ENCODE data around the gene CCDC138.

The CCDC138 gene

DNA sequence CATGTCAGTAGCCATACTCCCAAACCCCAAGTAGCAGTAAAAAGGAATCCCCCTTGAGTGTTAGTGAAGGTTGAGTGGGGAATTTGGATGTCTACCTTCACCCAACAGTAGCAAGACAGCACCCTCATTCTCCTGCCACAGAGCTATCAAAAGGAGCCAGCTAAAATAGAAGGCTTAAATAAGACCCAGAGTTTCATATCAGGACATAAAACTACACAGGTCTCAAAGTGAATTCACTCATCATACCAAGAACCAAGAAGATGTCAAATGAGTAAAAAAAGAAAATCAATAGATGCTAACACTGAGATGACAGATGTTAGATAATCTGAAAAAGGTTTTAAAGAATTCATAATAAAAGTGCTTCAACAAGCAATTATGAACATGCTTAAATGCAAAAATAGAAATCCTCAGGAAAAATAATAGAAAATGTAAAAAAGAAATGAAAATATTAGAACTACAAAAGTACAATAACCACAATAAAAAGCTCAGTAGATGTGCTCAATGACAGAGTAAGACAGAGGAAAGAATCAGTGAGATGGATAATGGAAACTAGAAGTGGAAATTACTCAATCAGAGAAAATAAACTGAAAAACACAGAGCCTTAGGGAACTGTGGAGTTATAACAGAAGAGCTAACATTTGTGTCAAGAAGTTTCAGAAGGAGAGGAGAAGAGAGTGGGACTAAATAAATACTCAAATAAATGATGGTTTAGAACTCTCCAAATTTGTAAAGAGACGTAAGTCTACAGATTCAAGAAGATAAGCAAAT lies 111.9 kb downstream of the CCDC138 start:
- DNase-seq: no peak

DNA sequence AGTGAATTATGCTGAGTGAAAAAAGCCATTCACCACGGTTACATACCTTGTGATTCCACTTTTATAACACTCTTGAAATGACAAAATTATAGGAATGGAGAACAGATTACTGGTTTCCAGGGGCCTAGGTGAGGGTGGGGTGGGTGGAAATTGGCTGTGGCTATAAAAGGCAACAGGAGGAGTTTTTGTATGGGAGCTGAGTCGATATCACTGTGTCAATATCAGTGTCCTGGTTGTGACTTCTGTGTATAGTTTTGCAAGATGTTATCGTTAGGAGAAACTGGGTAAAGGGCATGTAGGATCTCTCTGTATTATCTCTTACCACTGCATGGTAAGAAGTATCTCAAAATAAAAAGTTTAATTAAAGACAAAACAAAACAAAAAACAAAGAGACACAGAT lies 118.1 kb downstream of the CCDC138 start:
- DNase-seq: no peak

DNA sequence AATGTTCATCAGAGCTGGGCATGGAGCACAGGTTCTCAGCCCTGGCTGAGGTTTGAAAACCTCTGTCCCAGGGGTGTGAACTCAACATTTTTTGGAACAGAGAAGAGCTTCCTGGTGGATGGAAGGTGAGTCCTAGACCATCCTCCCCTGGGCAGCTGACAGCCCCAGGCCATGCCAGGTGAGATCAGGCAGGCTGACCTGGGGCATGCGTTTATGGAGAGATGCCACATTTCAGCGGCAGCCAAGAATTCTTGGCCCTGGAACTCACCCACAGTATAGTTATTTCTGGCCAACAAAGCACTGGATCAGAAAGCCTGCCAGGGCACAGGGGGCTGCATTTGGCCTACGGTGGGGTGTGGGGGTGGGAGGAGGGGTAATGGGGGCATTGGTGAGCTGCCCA lies 118.6 kb downstream of the CCDC138 start:
- no peak for DNase-seq

DNA sequence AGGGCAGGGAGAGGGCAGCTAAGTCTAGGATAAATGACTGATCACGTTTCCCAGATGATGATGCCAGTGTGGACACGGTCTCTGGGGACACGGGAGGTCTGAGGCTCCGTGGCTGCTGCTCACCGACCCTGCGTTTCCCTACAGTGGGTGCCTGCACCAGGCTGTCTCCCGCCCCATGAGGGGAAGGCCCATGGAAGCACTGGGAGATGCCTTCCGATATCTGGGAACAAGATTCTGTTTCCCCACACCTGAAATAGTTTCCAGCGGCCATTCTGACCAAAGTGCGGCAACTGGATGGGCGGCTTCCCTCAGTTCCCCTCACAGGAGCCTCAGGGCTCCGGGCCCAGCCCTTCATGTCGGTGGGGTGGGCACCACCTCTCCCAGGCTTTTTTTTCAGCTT lies 119.3 kb downstream of the CCDC138 start:
- DNase-seq: no peak

DNA sequence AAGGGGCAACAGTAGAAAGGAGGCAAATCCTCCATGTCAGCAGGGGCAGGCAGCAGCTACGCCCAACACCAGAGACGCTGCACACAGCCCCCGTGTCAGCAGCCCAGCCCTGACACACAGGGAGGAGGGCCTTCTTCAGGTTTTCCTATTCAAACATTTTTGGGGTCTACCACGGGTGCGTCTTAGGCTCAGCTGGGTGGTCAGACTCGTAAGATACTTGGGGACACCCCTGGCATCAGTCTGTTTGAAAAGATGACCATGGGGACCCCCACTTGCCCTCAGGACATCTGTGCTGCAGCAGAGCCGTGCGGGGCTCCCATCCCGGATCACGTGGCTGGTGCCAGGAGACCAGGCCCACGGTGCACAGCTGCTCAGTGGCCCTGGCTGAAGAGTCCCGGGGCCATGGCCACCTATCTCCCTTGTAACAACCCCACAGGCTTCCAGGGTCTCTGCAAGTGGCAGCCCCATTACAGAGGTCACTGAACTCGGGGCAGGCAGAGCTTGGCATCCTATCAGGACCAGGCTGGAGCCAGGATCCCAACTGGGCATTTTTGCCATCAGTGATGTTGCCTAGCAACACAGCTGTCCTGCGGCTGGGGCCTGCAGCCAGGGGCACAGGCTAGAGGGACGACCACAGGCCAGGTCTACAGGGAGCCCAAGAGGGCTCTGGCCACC lies 120.0 kb downstream of the CCDC138 start:
- no peak for DNase-seq

DNA sequence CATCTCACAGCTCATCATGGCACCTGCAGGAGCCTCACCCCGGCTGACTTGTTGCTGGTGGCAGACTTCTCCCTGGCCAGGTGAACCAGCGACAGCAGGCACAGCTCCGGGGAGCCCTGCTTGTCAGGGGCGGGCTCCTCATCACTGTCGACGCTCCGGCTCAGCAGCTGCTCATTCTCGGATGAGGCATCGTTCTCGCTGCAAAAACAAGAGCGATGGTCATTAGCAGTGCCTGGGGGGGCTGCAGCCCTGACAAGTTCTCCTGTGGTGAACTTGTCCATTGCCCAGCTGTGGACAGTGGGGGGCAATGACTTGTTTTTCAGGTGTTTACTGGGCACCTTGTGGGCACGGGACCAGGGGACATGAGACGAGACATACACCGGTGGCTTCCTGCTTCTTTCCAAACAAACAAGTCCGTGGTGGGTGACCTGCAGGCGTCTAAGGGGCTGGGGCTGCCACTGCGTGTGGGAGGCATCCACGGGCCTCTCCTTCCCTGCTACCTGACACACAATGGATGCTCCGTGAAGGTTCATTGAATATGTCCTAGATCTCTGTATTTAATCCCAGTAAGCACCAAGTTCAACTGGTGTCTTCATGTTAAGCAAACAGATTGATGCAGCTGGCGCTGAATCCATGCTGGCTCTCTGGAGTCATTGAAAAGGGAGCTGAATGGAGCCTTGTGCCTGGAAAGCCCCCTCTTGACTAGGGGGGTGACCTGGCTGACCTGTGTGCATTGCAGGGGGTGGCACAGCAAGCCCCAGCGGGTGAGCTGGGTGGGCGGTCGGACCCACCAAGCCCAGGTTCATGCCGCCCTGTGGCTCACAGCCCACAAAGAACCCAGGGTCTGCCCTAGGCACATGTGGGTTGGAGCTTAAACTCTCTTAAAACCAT lies 121.5 kb downstream of the CCDC138 start:
- DNase-seq: no peak

DNA sequence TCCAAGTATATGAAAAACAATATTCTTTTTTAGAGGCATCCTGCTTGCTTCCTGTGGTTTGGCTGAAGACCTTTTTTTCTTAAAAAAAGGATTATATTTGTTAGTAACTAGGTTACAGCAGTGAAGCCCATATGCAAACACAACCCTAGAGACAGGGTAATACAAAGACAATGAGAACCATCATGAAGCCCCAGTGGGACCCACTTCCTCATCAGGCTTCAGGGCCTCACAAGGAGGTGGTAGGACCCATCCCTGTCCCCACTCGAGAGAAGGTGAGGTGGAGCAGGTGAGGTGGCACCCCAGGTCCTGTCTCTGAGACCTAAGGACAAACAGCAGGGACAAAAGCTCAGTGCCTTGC lies 122.1 kb downstream of the CCDC138 start:
- DNase-seq: no peak

DNA sequence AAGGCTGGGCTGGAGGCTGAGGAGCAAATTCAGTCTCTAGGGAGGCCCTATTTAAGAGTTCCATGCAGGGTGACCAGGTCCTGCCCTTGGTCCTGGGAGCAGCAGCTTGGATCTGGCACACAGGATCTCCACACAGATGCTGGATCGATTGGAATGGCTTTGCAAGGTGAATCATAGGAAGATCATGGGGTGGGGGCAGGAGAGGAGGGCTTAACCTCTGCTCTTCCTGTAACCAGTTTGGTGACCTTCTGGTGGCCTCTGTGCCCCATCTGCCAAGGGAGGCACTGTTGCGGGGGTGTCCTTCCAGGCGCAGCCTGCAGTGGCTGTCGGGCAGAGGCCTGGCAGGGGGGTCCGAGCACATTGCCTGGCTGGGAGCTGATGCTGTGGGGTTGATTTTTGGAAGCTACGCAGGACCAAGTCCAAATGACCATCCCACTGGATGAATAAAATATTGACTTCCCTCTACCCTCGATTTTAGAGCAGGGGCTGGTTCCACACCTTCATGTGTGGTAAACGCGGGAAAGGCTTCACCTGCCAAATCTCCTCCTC lies 122.8 kb downstream of the CCDC138 start:
- no peak for DNase-seq

DNA sequence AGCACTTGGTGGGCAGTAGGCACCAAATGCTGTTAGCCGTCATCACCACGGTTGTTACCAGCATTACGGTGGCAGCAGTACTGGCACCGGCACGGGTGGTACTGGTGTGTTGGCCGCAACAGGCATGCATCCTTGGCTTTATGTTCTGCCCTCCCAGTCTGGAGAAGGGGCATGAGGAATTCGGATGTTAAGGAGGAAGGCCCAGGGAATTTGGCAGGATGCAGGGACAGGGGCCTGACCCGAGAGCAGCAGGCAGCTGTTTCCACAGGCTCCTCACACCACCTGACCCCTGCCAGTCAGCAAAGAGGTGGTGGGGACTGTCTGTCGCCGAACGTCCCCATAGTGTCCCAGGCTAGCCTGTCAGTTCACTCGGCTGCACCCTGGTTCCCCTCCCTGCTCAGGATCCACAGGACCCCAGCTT lies 123.5 kb downstream of the CCDC138 start:
- no peak for DNase-seq

DNA sequence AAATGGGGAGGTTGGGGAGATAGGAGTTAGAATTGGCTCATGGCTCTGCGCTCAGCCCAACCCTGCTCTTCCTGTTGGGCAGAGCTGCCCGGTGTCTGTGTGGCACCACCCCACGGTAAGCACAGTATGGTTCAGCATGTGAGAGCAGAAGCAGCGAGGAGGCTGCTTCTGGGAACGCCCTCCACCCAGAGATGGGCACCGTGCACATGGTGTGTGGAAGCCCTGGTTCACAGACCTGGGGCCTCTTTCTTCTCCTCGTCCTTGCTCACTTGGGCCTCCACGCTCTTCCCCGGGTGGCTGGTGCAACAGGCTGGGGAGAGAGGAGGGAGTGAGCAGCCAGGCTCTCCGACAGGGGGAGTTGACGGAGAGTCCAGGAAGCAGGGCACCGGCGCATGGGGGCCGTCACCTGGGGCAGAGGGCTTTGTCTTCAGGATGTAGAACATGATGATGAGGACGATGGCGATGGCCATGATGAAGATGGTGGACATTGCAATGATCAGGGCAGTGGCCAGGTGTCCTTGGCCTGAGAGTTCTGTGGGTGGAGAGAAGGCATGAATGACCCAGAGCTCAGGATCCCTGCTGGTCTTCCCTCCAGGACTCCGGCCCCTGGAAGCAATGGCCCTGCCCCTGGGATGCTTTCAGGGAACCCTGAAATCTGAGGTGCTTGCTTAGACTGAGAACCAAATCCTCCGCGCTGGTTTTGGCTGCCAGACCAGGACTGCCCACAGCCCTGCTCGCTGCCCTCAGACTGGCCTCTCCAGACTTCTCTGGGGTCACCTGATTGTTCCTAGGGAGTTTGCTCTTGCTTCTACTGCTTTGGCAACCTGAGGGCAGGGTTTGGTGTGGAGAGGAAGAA lies 124.2 kb downstream of the CCDC138 start:
- no peak for DNase-seq

DNA sequence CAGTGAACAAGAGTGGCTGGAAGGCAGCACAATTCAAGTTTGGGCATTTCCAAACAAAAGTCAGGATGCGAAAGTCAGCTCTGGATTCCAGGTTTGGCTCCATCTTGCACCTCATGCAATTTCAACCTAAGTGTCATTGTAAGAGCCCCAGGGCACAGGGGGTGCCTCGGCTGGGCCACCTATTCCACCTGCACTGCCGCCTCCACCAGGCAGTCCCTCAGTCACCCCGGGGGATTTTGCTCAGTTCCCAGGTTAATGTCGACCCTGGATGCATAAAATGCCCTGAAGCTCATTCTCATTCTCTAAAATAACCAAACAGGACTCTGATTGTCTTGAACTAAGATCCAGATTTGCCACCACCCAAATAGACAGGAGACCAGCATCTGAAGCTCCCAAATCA lies 124.8 kb downstream of the CCDC138 start:
- DNase-seq: no peak

DNA sequence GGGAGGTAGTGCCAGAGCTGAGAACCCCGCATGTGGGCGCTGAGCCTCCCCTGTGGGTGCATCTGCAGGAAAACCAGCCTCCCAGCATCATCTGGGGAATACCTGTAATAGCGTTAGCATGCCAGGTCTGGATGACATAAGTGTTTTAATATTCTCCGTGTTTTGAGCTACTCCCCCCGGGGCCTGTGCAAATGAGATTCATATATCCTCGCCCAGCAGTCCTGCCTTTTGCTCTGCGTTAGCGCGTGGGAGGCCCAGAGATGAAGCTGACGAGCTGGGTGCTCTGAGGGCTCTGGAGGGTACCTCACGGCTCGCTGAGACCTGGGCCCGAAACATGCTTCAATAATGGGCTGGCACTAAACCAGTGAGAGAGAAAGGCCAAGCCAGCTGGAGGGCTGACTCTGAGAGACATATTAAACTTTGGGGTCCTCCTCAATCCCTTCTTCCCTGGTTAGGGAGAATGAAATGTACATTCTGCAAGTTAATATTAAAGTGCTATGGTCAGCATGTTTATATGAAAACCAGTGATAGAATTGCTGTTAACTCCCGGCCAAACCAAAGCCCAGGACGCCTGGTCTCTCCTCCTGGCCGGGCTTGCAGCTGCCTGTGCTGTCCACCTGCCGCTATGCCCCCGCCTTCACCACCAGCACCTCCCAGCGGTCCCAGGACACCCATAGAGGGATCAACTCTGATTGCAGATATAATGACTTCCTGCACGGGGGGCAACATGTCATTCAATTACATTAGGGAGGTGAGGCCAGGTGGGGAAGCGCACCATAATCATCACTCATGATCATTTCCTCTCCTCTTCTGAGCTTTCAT lies 125.4 kb downstream of the CCDC138 start:
- no peak for DNase-seq

DNA sequence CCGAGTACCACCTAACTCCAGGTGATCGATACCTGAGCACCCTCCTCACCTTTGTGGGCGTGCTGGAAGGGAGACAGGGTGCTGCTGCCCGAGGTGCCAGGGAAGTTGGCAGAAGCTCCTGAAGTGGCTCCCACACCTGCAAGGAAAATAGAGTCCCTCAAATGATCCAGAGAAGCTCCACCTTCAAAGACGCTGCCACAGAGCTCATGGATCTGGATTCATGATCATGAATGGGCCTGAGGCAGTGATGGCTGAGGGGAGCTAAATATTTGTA lies 126.0 kb downstream of the CCDC138 start:
- DNase-seq: no peak

DNA sequence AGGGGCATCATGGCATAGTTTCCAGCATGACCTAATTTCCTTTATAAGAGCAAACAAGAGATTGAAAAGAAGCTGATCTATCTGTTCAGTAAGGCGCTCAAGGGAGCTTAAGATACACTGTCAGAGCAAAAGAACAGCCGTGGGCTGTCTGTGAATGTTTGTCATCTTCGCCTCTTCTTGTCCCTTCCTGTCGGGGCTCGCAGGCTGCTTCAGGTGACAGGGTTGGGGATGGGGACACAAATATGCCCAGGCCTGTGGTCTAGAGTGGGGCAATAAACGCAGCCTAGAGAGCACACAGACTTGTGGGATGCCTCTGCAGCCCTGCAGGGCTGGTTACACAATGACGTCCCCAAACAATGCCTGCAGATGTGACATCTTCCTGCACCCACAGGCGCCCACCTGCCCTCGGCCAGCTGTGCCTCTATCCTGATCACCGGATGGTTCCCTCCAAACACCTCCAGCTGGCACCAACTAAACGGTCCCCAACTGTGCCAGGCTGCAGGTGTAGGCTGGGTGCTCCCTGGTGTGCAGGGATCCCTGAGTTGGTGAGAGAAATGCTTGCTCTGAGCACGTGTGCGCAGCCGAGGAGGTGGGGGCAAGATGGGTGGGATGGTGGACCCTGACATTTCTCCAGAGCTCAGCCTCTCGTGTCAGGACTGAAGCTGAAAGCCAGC lies 129.7 kb downstream of the CCDC138 start:
- DNase-seq: no peak

DNA sequence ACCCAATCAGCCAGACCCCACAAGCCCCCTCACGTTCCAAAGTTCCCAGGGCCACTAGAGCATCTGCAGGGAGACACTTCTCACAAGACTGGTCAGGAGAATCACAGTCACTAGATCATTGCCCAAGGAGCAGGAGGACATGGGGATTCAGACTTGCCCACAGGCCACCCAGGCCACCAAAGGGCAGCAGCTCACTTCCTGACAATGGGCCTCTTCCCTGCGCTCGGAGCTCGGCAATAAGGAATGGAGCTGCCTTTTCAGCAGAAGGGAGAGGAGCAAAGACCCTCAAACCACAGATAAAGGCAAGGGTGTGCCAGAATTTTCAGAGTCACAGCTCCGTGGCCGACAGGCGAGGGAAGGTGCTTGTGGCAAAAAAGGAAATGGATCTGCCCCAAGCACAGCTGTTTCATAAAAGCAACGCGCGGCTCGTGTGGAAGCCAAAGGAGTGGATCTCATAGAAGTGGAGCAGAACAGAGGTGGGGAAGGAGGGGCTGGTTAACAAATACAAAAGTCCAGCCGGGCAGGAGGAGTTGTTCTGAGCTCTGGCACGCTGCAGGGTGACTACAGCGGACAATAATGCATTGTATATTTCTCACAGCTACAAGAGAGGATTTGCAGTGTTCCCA lies 130.3 kb downstream of the CCDC138 start:
- no peak for DNase-seq

DNA sequence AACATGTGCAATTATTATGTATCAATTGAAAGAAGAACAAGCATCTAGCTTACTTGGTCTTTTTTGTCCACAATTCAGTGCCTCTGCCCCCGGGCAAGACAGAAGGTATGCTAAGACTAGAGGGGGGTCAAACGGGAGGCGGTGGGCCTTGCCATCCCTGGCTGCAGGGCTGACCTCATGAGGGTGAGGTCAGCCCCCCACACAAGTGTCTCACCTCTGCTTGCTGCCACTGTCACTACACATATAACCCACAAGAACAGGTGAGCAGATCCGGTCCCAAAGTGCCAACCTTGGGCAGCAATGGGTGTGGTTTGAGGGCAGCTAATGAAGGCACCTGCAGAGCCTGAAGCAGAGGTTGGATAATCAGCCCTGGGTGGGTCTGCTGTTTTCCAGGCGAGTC lies 131.0 kb downstream of the CCDC138 start:
- no peak for DNase-seq

DNA sequence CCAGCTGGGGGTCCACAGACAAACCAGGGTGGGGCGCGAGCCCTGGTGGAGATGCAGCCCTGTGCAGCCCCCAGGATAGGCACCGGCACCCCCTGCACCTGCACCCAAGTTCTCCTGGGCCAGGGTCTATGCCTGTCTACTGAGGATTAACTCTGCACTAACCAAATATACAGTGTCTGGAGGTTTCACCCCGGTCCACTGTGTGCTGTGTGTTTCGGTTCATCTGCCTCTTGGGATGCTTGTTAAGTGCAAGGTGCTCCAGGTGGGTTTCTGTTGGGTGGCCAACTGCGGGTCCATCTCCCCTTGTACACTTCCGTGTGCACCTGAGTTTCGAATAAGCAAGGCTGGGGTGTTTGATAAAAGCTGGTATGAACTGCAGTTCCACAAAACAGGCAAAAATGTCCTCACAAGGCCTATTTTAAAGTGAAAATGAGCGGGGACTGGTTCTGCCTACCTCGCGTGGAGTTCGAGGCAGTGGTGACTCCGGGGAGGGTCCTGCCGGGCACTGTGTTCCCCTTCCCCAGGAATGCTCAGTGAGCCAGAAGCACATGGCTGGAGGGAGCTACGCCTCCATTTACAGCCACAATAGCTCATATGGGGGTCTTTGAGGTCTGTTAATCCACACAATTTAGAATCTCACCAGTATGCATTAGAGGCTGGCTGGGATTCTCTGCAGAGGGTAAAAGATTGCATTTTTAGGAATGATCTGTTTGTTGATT lies 131.7 kb downstream of the CCDC138 start:
- DNase-seq: no peak

DNA sequence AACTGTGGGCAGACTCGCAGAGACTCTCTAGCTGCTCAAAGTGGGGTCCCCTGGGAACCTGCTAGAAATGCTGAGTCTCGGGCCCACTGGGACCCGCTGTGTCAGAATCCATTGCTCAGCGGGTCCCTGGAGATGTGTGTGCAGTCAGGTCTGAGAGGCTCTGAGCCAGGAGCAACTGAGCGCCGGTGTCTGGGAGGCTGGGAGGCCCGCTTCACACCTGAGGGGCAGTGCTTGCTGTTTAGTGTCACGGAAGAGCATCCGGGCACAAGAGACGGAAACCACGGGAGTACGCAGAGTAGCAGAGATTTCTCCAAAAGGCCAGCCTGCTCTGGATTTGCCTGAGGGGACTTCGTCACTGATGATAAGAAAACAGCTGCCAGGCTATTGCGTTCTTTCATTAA lies 132.4 kb downstream of the CCDC138 start:
- no peak for DNase-seq

DNA sequence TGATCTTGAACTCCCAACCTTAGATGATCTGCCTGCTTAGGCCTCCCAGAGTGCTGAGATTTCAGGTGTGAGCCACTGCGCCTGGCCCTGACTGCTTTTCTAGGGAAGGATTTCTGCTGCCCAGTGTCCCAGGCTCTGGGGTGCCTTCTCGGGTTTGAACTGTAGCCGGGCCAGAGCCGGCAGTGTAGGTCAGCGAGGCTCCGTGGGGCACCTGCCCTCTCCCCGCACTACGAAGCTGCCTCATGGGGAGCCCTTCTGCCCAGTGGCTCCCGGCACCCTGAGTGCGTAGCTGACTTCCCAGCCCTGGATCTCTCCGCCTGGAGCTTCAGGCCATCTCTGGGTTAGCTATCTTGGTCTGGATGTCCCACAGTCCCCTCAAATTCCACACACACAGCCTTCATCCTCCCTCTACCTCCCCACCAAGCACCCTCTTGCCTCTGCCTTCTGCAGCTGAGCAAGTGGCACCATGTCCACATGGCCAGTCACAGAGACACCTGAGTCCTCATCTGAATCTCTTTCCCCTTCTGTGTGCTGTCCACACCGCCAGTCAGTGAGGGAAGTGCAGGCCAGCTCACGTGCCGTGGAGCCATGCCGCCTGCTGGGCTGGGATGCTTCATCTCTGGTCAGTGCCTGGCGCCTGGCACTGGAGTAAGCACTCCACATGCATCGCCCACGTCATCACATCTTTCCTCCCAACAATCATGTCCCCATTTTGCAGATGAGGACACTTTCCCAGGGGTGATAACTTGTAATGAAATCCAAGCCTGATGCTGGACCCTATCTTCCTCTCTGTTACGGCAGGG lies 133.2 kb downstream of the CCDC138 start:
- DNase-seq: no peak

All from right hindlimb (tissue), 1 donor.